Measurements from ENCODE around the gene ATP6V0D1.

Gene ATP6V0D1

GRCh38 chr16:67392301-67393059 lies 88.5 kb downstream of the ATP6V0D1 start:
- Mint-ChIP-seq H3K36me3 (ENCODE audit: low read depth) (no peaks in the 10 kb centered on the region), H3K27ac (no peak overlapping the region), H3K9me3 (no peaks in the 10 kb centered on the region), H3K4me3 (no peak overlapping the region), H3K4me1 (ENCODE audit: low read depth) (peaks cover 4% of the 10 kb centered on the region), H3K27me3 (ENCODE audit: low read depth) (peaks cover 36% of the 10 kb centered on the region)
- no peak for DNase-seq (ENCODE audit: low spot score)

GRCh38 chr16:67391424-67392300 lies 89.3 kb downstream of the ATP6V0D1 start:
- Mint-ChIP-seq H3K27me3 (ENCODE audit: low read depth) (peaks cover 31% of the 10 kb centered on the region), H3K4me3 (no peak overlapping the region), H3K9me3 (no peaks in the 10 kb centered on the region), H3K36me3 (ENCODE audit: low read depth) (no peaks in the 10 kb centered on the region), H3K27ac (no peak overlapping the region), H3K4me1 (ENCODE audit: low read depth) (peaks cover 4% of the 10 kb centered on the region)
- no peak for DNase-seq (ENCODE audit: low spot score)

- no peak for DNase-seq (ENCODE audit: low spot score)
- H3K27me3 Mint-ChIP-seq (ENCODE audit: low read depth): peaks cover 31% of the 10 kb centered on the region
- peaks cover 4% of the 10 kb centered on the region for H3K4me1 Mint-ChIP-seq (ENCODE audit: low read depth)
- H3K9me3 Mint-ChIP-seq: no peaks in the 10 kb centered on the region
- no peak overlapping the region for H3K4me3 Mint-ChIP-seq
- no peaks in the 10 kb centered on the region for H3K36me3 Mint-ChIP-seq (ENCODE audit: low read depth)
- H3K27ac Mint-ChIP-seq: no peak overlapping the region
These were observed 90.0 kb downstream of the ATP6V0D1 start for GRCh38 chr16:67390816-67391423.

- Mint-ChIP-seq H3K9me3 (no peaks in the 10 kb centered on the region), H3K4me3 (no peak overlapping the region), H3K27ac (peak overlapping the region; percentile 50), H3K4me1 (ENCODE audit: low read depth) (peaks cover 4% of the 10 kb centered on the region), H3K36me3 (ENCODE audit: low read depth) (no peaks in the 10 kb centered on the region), H3K27me3 (ENCODE audit: low read depth) (peaks cover 30% of the 10 kb centered on the region)
- no peak for DNase-seq (ENCODE audit: low spot score)
These were observed 90.8 kb downstream of the ATP6V0D1 start for GRCh38 chr16:67389911-67390815.

- DNase-seq (ENCODE audit: low spot score): no peak
- Mint-ChIP-seq H3K9me3 (no peaks in the 10 kb centered on the region), H3K27ac (no peak overlapping the region), H3K4me3 (no peak overlapping the region), H3K36me3 (ENCODE audit: low read depth) (no peaks in the 10 kb centered on the region), H3K4me1 (ENCODE audit: low read depth) (no peaks in the 10 kb centered on the region), H3K27me3 (ENCODE audit: low read depth) (peaks cover 21% of the 10 kb centered on the region)
These were observed 92.4 kb downstream of the ATP6V0D1 start for GRCh38 chr16:67388591-67388990.

- Mint-ChIP-seq H3K9me3 (no peaks in the 10 kb centered on the region), H3K4me1 (ENCODE audit: low read depth) (no peaks in the 10 kb centered on the region), H3K27ac (no peak overlapping the region), H3K4me3 (no peak overlapping the region), H3K36me3 (ENCODE audit: low read depth) (no peaks in the 10 kb centered on the region), H3K27me3 (ENCODE audit: low read depth) (peaks cover 19% of the 10 kb centered on the region)
- no peak for DNase-seq (ENCODE audit: low spot score)
These were observed 92.8 kb downstream of the ATP6V0D1 start for GRCh38 chr16:67388191-67388590.

Measured in T-helper 2 cell treated with Interferon-gamma antibody and Interleukin-4, amounts not matched to agents 5 μg/mL and 100 μg/mL, for 36 hours (primary cell).